H1 (cell line): ENCODE data around the gene FNDC3A. TPM values are rescaled to one million over a fixed set of nuclear protein-coding genes. Genes with fewer than 3 reads are reported as not detected.

Experiments
- CTCF ChIA-PET: fragments of 300-600 bp; sonication (Branson Sonifier 250); formaldehyde crosslinking; loops from one replicate; lab custom pipeline; 2021; ENCODE audit not compliant: partially characterized antibody; lab: Charles Lee
- POLR2A ChIA-PET: fragments of 300-600 bp; sonication (Branson Sonifier 250); formaldehyde crosslinking; loops from one replicate; lab custom pipeline; 2021; ENCODE audit warnings: inconsistent platforms; ENCODE audit not compliant: partially characterized antibody; lab: Charles Lee
- DNase-seq, 2 experiments: peaks; one replicate each; pipeline versions ENCODE4 v3.0.0 to v3.0.0-alpha.2; 2010 to 2022; ENCODE audit warnings: low spot score in 2 of 2, low read depth in 1 of 2, mixed read lengths in 1 of 2
- FAIRE-seq: peaks from 2 replicates; lab custom pipeline; 2011; peaks lifted over from hg19 to GRCh38; lab: Jason Lieb, UNC
- H2AFZ ChIP-seq: 2 replicates; pipeline ENCODE4 v1.8.1; 2012; ENCODE audit warnings: low read length, inconsistent platforms
- H2AK5ac ChIP-seq: 2 replicates; pipeline ENCODE4 v1.6.1; 2013; ENCODE audit warnings: low read depth, low read length
- H2BK120ac ChIP-seq: replicated peaks from 2 replicates; pipeline ENCODE3; 2013; ENCODE audit warnings: low read depth, low read length, inconsistent platforms
- H2BK12ac ChIP-seq: 2 replicates; pipeline ENCODE4 v1.6.1; 2013; ENCODE audit warnings: low read depth, low read length
- H2BK15ac ChIP-seq: 2 replicates; pipeline ENCODE4 v1.6.1; 2013; ENCODE audit warnings: low read length
- H2BK20ac ChIP-seq: 2 replicates; pipeline ENCODE4 v1.6.1; 2013; ENCODE audit warnings: low read length
- H2BK5ac ChIP-seq: 2 replicates; pipeline ENCODE4 v1.6.1; 2013; ENCODE audit warnings: low read depth, low read length
- H3K14ac ChIP-seq: 2 replicates; pipeline ENCODE4 v1.6.1; 2013; ENCODE audit warnings: inconsistent platforms; ENCODE audit not compliant: insufficient read length
- H3K18ac ChIP-seq: 2 replicates; pipeline ENCODE4 v1.6.1; 2013; ENCODE audit warnings: low read length; ENCODE audit errors: extremely low read depth
- H3K23ac ChIP-seq: 2 replicates; pipeline ENCODE4 v1.6.1; 2013; ENCODE audit warnings: inconsistent platforms; ENCODE audit not compliant: insufficient read length
- H3K23me2 ChIP-seq: 2 replicates; pipeline ENCODE4 v1.6.1; 2013; ENCODE audit warnings: low read depth, low read length
- H3K27ac ChIP-seq: 2 replicates; pipeline ENCODE4 v1.6.1; 2011; ENCODE audit warnings: low read depth, low read length, inconsistent platforms
- H3K27me3 ChIP-seq, 4 experiments: replicated peaks in 1 of 4; 1 replicate in 1 of 4; 2 replicates in 3 of 4; pipeline versions ENCODE4 v1.6.1 to v1.8.1; 2011 to 2013; ENCODE audit warnings: low read length in 3 of 4, mild to moderate bottlenecking in 3 of 4, inconsistent platforms in 2 of 4, mixed read lengths in 2 of 4, moderate library complexity in 1 of 4; ENCODE audit not compliant: control insufficient read depth in 3 of 4, insufficient read depth in 3 of 4; ENCODE audit errors: extremely low read depth in 1 of 4
- H3K36me3 ChIP-seq, 4 experiments: 2 replicates each; pipeline versions ENCODE4 v1.6.1 to v1.8.1; 2011 to 2013; ENCODE audit warnings: mild to moderate bottlenecking in 4 of 4, low read length in 3 of 4, moderate library complexity in 2 of 4, control low read depth in 1 of 4, inconsistent platforms in 1 of 4; ENCODE audit not compliant: insufficient read depth in 4 of 4, control insufficient read depth in 2 of 4
- H3K4ac ChIP-seq: replicated peaks from 2 replicates; pipeline ENCODE3; 2013; ENCODE audit warnings: low read length, low read depth, mixed read lengths, inconsistent platforms; ENCODE audit not compliant: insufficient read length
- H3K4me1 ChIP-seq, 4 experiments: replicated peaks in 1 of 4; 1 replicate in 1 of 4; 2 replicates in 3 of 4; pipeline versions ENCODE4 v1.6.1 to v1.8.1; 2011 to 2013; ENCODE audit warnings: low read length in 3 of 4, inconsistent platforms in 2 of 4, mixed read lengths in 1 of 4; ENCODE audit not compliant: insufficient read depth in 4 of 4, control insufficient read depth in 3 of 4
- H3K4me2 ChIP-seq, 2 experiments: 2 replicates each; pipeline versions ENCODE4 v1.6.1 to v1.8.1; 2011 to 2013; ENCODE audit warnings: low read depth in 2 of 2, low read length in 2 of 2, control low read depth in 1 of 2, inconsistent platforms in 1 of 2, mild to moderate bottlenecking in 1 of 2; ENCODE audit not compliant: insufficient read depth in 1 of 2
- H3K4me3 ChIP-seq, 4 experiments: fragments of 200-600, 300-600 bp in 1 of 4; sonication (generic), shearing (Covaris generic), sonication (Bioruptor Twin) in 1 of 4; 2 replicates each; pipeline versions ENCODE4 v1.5.1 to v1.8.1; 2011 to 2016; ENCODE audit warnings: low read length in 4 of 4, low read depth in 3 of 4, control low read depth in 2 of 4, inconsistent platforms in 2 of 4, mild to moderate bottlenecking in 2 of 4, mixed read lengths in 1 of 4, moderate library complexity in 1 of 4; ENCODE audit not compliant: insufficient read depth in 2 of 4; ENCODE audit errors: extremely low read depth in 1 of 4
- H3K56ac ChIP-seq: replicated peaks from 2 replicates; pipeline ENCODE3; 2013; ENCODE audit warnings: low read depth, mild to moderate bottlenecking, mixed read lengths, low read length, inconsistent platforms; ENCODE audit not compliant: insufficient read length
- H3K79me1 ChIP-seq: 2 replicates; pipeline ENCODE4 v1.6.1; 2013; ENCODE audit warnings: low read depth, low read length, control low read depth
- H3K79me2 ChIP-seq, 2 experiments: 2 replicates each; pipeline versions ENCODE4 v1.6.1 to v1.8.1; 2012 to 2013; ENCODE audit warnings: low read length in 2 of 2, mild to moderate bottlenecking in 2 of 2, inconsistent platforms in 1 of 2; ENCODE audit not compliant: insufficient read depth in 2 of 2, control insufficient read depth in 1 of 2
- H3K9ac ChIP-seq, 4 experiments: replicated peaks in 1 of 4; 1 replicate in 1 of 4; 2 replicates in 3 of 4; pipeline versions ENCODE4 v1.6.1 to v1.8.1; 2011 to 2013; ENCODE audit warnings: low read depth in 3 of 4, low read length in 3 of 4, control low read depth in 2 of 4, mild to moderate bottlenecking in 2 of 4, moderate library complexity in 2 of 4, inconsistent platforms in 1 of 4; ENCODE audit errors: extremely low read depth in 1 of 4
- H3K9me3 ChIP-seq, 2 experiments: 2 replicates each; pipeline versions ENCODE4 v1.6.1 to v1.8.1; 2012 to 2013; ENCODE audit warnings: mild to moderate bottlenecking in 2 of 2, moderate library complexity in 2 of 2, control low read depth in 1 of 2, inconsistent platforms in 1 of 2, low read depth in 1 of 2, low read length in 1 of 2, mixed read lengths in 1 of 2; ENCODE audit not compliant: insufficient read depth in 2 of 2
- H4K20me1 ChIP-seq, 2 experiments: replicated peaks in 1 of 2; 2 replicates each; pipeline versions ENCODE3 to v1.8.1; 2011 to 2013; ENCODE audit warnings: inconsistent platforms in 2 of 2, low read length in 2 of 2, mild to moderate bottlenecking in 1 of 2; ENCODE audit not compliant: insufficient read depth in 2 of 2, control insufficient read depth in 1 of 2
- H4K5ac ChIP-seq: 2 replicates; pipeline ENCODE4 v1.6.1; 2013; ENCODE audit warnings: low read length, low read depth, mixed read lengths, inconsistent platforms; ENCODE audit not compliant: insufficient read length
- H4K8ac ChIP-seq: 2 replicates; pipeline ENCODE4 v1.8.0; 2013; ENCODE audit warnings: mild to moderate bottlenecking, moderate library complexity, low read length, inconsistent platforms; ENCODE audit not compliant: insufficient read depth; ENCODE audit errors: extremely low read depth
- H4K91ac ChIP-seq: replicated peaks from 2 replicates; pipeline ENCODE3; 2013; ENCODE audit warnings: low read length, mixed read lengths, inconsistent platforms; ENCODE audit not compliant: insufficient read length
- SUZ12 ChIP-seq: fragments of 200-600 bp; sonication (generic); IDR thresholded peaks from 2 replicates; pipeline ENCODE4 v1.6.1; 2012; ENCODE audit warnings: mild to moderate bottlenecking, inconsistent platforms, low read length, moderate library complexity, mixed read lengths
- WGBS, 2 experiments: shearing (Covaris generic) in 1 of 2; methylation state at CpG; one replicate each; pipeline versions ENCODE4 v1.1.6 to v1.1.7; 2013 to 2015; ENCODE audit warnings: low lambda C conversion rate in 2 of 2, mixed read lengths in 2 of 2, inconsistent platforms in 1 of 2, low coverage in 1 of 2, missing lambda C conversion rate in 1 of 2; ENCODE audit not compliant: insufficient replicate concordance in 2 of 2, insufficient coverage in 1 of 2, insufficient read length in 1 of 2; ENCODE audit errors: extremely low coverage in 1 of 2, missing lambda C conversion rate in 1 of 2; 5-methylcytosine and 5-hydroxymethylcytosine counted together
- polyA plus RNA-seq, 7 experiments: library from polyadenylated mRNA; depleted of rRNA in 3 of 7; stranded (reverse) in 5 of 7; unstranded in 2 of 7; fragments of >200 nt in 5 of 7; fragments of 200-250 nt in 2 of 7; gene quantifications; 1 replicate in 5 of 7; 2 replicates in 1 of 7; 4 replicates in 1 of 7; pipeline versions ENCODE4 v1.2.1 to v1.2.3, GENCODE V29; 2011 to 2013; ENCODE audit warnings: missing spikeins in 2 of 7, mixed read lengths in 2 of 7
- total RNA-seq: library from RNA; stranded (reverse); fragmentation: NEBNext Ultra II Directional; extraction: Animal tissue kit (Norgen Biotek cat#: 25700); gene quantifications from 2 replicates; pipeline ENCODE4 v1.2.1, GENCODE V29; 2021

Gene FNDC3A
- total and polyA plus RNA-seq, 2 of the 8 experiments (the other 6 are each of a cell fraction or from before 2014, with no cell fraction given) = 14.6 to 26.0 TPM

DNA sequence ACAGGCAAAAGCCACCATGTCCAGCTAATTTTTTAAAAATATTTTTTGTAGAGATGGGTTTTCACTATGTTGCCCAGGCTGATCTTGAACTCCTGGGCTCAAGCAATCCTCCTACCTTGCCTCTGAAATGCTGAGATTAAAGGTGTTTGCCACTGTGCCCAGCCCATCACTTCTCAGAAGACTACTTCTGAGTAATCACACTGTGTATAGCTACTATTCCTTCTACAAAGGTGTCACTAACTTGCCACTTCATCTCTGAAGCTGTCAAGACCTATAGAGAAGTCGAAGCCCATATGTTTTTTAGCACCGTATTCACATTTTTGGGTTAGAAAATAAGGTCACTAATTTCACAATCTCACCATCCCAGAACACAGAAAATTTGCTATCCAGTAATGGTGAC is 36.0 kb upstream of the FNDC3A start:
- Histone ChIP-seq H3K4me3 (no peak overlapping the region), H3K79me1 (no peaks in the 10 kb centered on the region), H4K20me1 (no peaks in the 10 kb centered on the region), H3K18ac (no peak overlapping the region), H2BK12ac (no peak overlapping the region), H4K5ac (no peak overlapping the region), H2BK20ac (no peak overlapping the region), H3K4me2 (no peak overlapping the region), H2AK5ac (no peak overlapping the region), H3K23me2 (no peaks in the 10 kb centered on the region), H2BK120ac (no peak overlapping the region), H4K8ac (no peak overlapping the region), H3K79me2 (no peaks in the 10 kb centered on the region), H2AFZ (no peak overlapping the region), H3K27ac (no peak overlapping the region), H3K36me3 (no peaks in the 10 kb centered on the region), H3K23ac (no peak overlapping the region), H3K27me3 (no peaks in the 10 kb centered on the region), H3K56ac (no peak overlapping the region), H3K4ac (no peak overlapping the region), H3K4me1 (no peaks in the 10 kb centered on the region), H3K9ac (no peak overlapping the region), H2BK5ac (no peak overlapping the region), H3K9me3 (no peaks in the 10 kb centered on the region), H3K14ac (no peak overlapping the region), H2BK15ac (no peak overlapping the region), H4K91ac (no peak overlapping the region)
- 88% methylated on average over 2 of the region's 2 CpGs; no CpG with 5 or more reads in 1 of the 2 experiments for WGBS, 2 experiments
- no peak for TF ChIP-seq SUZ12
- FAIRE-seq = no peak
- ChIA-PET POLR2A (no interaction called here), CTCF (no interaction called here)
- no peak for DNase-seq
